Activated naive CD4-positive, alpha-beta T cell treated with anti-CD3 and anti-CD28 coated beads for 36 hours (primary cell): Measurements from ENCODE around the gene UTS2R. TPM values are rescaled to one million over a fixed set of nuclear protein-coding genes. Genes with fewer than 3 reads are reported as not detected.
A peak's percentile ranks its signal among the peaks of the same experiment; 100 is the strongest.
"Not testable (repeated sequence)": the region's sequence is repeated elsewhere in the genome, so short reads cannot be mapped to it uniquely, and the experiment has no call there.

Experiments
- CTCF ChIA-PET: fragments of 350-600 bp; sonication (Branson Sonifier 250); formaldehyde crosslinking; loops from one replicate; lab custom pipeline; 2021; ENCODE audit warnings: antibody characterized with exemption; lab: Charles Lee
- DNase-seq: peaks from one replicate; pipeline ENCODE4 v3.0.0-alpha.2; 2020
- H3K27ac Mint-ChIP-seq: one replicate; pipeline ENCODE4 v1.8.0; 2021; ENCODE audit warnings: mild to moderate bottlenecking, mixed read lengths
- H3K27me3 Mint-ChIP-seq: one replicate; pipeline ENCODE4 v1.8.0; 2021; ENCODE audit warnings: low read depth, mixed read lengths
- H3K36me3 Mint-ChIP-seq: one replicate; pipeline ENCODE4 v1.8.0; 2021; ENCODE audit warnings: low read depth, mixed read lengths
- H3K4me1 Mint-ChIP-seq: one replicate; pipeline ENCODE4 v1.8.0; 2021; ENCODE audit warnings: low read depth, mixed read lengths
- H3K4me3 Mint-ChIP-seq: one replicate; pipeline ENCODE4 v1.8.0; 2021; ENCODE audit warnings: mild to moderate bottlenecking, moderate library complexity, mixed read lengths
- H3K9me3 Mint-ChIP-seq: one replicate; pipeline ENCODE4 v1.8.0; 2021; ENCODE audit warnings: mixed read lengths
- intact Hi-C: fragments of 100-400 bp; cut with micrococcal nuclease; formaldehyde crosslinking; loops from one replicate; pipeline ENCODE4 v1.15.1; 2023
- total RNA-seq, 2 experiments: library from RNA; stranded (reverse); gene quantifications; one replicate each; pipeline ENCODE4 v1.2.3, GENCODE V29; 2021

UTS2R gene
- total RNA-seq, 2 experiments from 2014 or later: not detected

DNA sequence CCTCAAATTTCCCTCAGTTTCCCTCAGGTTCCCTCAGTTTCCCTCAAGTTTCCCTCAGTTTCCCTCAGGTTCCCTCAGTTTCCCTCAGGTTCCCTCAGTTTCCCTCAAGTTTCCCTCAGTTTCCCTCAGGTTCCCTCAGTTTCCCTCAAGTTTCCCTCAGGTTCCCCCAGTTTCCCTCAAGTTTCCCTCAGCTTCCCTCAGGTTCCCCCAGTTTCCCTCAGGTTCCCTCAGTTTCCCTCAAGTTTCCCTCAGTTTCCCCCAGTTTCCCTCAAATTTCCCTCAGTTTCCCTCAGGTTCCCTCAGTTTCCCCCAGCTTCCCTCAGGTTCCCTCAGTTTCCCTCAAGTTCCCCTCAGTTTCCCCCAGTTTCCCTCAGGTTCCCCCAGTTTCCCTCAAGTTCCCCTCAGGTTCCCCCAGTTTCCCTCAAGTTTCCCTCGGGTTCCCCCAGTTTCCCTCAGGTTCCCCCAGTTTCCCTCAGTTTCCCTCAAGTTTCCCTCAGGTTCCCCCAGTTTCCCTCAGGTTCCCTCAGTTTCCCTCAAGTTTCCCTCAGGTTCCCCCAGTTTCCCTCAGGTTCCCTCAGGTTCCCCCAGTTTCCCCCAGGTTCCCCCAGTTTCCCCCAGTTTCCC, 12.0 kb upstream of the UTS2R start:
- intact Hi-C loops: loop anchor here (10.0 kb wide), 1 partner anchor 325 kb away; the partner anchor contains the start of genes DCXR and RAC3
- CTCF ChIA-PET: interaction anchor here (0.7 to 1.1 kb wide), 2 partner anchors 9 to 96 kb away, joined by 3 to 4 read pairs; no protein-coding TSS in a partner anchor
- not testable (repeated sequence) for H3K4me1 Mint-ChIP-seq, H3K27ac Mint-ChIP-seq, DNase-seq, H3K27me3 Mint-ChIP-seq, H3K36me3 Mint-ChIP-seq, H3K9me3 Mint-ChIP-seq, H3K4me3 Mint-ChIP-seq

DNA sequence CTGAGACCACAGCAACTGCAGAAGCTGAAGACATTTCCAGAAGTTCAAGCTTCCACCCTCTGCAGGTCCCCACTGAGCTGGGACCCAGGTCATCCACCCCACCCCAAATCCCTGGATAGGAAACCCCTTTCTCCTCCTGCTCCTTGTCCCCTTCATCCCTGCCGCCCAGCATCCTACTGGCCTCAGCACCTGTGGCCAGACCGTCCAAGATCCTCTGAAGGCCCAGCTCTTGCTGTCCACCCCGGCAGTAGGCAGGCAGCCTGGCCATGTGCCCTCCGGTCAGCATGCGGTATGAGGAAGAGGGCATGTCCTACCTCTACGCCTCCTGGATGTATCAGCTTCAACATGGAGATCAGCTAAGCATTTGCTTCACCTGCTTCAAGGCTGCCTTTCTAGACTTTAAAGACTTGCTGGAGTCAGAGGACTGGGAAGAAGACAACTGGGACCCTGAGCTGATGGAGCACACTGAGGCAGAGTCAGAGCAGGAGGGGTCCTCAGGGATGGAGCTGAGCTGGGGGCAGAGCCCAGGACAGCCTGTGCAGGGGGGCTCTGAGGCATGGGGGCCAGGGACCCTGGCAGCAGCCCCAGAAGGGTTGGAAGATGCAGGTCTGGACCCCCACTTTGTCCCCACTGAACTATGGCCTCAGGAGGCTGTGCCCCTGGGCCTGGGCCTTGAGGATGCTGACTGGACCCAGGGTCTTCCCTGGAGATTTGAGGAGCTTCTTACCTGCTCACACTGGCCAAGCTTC, 9.5 kb upstream of the UTS2R start:
- no peak overlapping the region for H3K27ac Mint-ChIP-seq
- H3K4me1 Mint-ChIP-seq: peaks cover 9% of the 10 kb centered on the region
- intact Hi-C loops: no loop called here
- no peak overlapping the region for H3K4me3 Mint-ChIP-seq
- no peaks in the 10 kb centered on the region for H3K9me3 Mint-ChIP-seq
- no peak for DNase-seq
- CTCF ChIA-PET: interaction anchor here (0.6 to 0.7 kb wide), 2 partner anchors 11 to 18 kb away, joined by 3 to 4 read pairs; no protein-coding TSS in a partner anchor
- H3K27me3 Mint-ChIP-seq: peaks cover 6% of the 10 kb centered on the region
- no peaks in the 10 kb centered on the region for H3K36me3 Mint-ChIP-seq

GRCh38 chr17:82365606-82366295, 5.8 kb upstream of the UTS2R start:
- CTCF ChIA-PET: interaction anchor here (0.5 to 1.5 kb wide), 4 partner anchors 19 to 513 kb away, joined by 3 to 4 read pairs (median 3); no protein-coding TSS in a partner anchor
- no peaks in the 10 kb centered on the region for H3K36me3 Mint-ChIP-seq
- no peak for DNase-seq
- no peak overlapping the region for H3K4me3 Mint-ChIP-seq
- peaks cover 6% of the 10 kb centered on the region for H3K4me1 Mint-ChIP-seq
- no peak overlapping the region for H3K27ac Mint-ChIP-seq
- intact Hi-C loops: no loop called here
- peaks cover 15% of the 10 kb centered on the region for H3K27me3 Mint-ChIP-seq
- no peaks in the 10 kb centered on the region for H3K9me3 Mint-ChIP-seq

- Mint-ChIP-seq H3K27me3 (peaks cover 20% of the 10 kb centered on the region), H3K27ac (no peak overlapping the region), H3K9me3 (no peaks in the 10 kb centered on the region), H3K36me3 (no peaks in the 10 kb centered on the region), H3K4me1 (peaks cover 11% of the 10 kb centered on the region), H3K4me3 (no peak overlapping the region)
- intact Hi-C loops: no loop called here
- no peak for DNase-seq
- CTCF ChIA-PET: interaction anchor here (0.6 to 1.5 kb wide), 6 partner anchors 20 to 211 kb away, joined by 3 to 4 read pairs (median 3); no protein-coding TSS in a partner anchor
Measured at GRCh38 chr17:82366749-82367148, 4.8 kb upstream of the UTS2R start.

DNA sequence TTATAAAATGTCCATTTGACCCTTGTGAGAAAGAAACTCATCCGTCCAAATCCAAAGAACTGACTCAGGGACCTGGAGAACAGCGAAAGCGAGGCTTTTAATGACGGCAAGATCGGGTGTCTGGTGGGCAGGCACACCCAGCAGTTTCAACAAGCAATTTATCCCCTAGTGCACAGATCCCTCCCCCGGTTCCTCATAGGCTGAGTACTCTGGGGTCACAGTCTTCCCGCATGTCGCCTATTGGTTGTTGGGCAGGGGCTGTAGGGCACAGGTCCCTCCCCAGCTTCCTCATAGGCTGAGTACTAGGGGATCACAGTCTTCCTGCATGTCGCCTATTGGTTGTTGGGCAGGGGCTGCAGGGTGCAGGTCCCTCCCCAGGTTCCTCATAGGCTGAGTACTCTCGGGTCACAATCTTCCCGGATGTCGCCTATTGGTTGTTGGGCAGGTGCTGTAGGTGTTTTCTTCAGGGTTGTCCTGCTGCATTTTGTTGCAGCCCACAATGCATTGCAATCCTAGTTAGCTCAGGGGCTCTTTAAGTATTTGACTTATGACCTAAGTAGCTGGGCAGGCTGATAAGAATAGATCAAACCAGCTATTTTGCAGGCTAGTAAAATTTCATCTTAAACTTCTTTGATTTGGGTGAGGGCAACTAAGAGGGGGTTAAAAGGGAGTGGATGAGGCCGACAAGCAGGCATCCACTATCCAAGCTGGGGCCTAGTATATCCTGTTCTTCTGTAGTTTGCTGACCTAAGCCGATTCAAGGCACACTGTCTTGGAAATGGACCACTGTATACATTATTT, 3.6 kb upstream of the UTS2R start:
- intact Hi-C loops: no loop called here
- CTCF ChIA-PET: no interaction called here
- no peaks in the 10 kb centered on the region for H3K9me3 Mint-ChIP-seq

DNA sequence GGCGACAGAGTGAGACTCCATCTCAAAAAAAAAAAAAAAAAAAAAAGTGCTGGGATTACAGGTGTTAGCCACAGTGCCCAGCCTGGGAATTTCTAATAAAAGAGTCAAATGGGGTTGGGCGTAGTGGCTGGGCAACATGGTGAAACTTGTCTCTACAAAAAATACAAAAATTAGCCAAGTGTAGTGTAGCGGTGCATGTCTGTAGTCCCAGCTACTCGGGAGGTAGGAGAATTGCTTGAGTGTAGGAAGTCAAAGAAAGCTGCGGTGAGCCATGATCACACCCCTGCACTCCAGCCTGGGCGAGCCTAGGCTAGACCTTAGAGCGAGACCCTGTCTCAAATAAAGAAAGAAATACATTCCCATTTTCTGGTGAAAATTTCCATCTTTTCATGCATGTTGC, 2.4 kb upstream of the UTS2R start:
- intact Hi-C loops: no loop called here
- no peak overlapping the region for H3K27ac Mint-ChIP-seq
- H3K4me1 Mint-ChIP-seq: peaks cover 20% of the 10 kb centered on the region
- no peaks in the 10 kb centered on the region for H3K9me3 Mint-ChIP-seq
- H3K36me3 Mint-ChIP-seq: no peaks in the 10 kb centered on the region
- CTCF ChIA-PET: interaction anchor here (0.6 to 1.4 kb wide), 2 partner anchors 57 to 68 kb away, joined by 3 read pairs; no protein-coding TSS in a partner anchor
- peaks cover 34% of the 10 kb centered on the region for H3K27me3 Mint-ChIP-seq
- no peak for DNase-seq
- no peak overlapping the region for H3K4me3 Mint-ChIP-seq

More for the DNA sequence above, 3.6 kb upstream of the UTS2R start:
- no peak for DNase-seq
- no peak overlapping the region for H3K4me3 Mint-ChIP-seq
- no peaks in the 10 kb centered on the region for H3K36me3 Mint-ChIP-seq
- H3K27me3 Mint-ChIP-seq: peaks cover 26% of the 10 kb centered on the region
- peaks cover 17% of the 10 kb centered on the region for H3K4me1 Mint-ChIP-seq
- H3K27ac Mint-ChIP-seq: no peak overlapping the region

DNA sequence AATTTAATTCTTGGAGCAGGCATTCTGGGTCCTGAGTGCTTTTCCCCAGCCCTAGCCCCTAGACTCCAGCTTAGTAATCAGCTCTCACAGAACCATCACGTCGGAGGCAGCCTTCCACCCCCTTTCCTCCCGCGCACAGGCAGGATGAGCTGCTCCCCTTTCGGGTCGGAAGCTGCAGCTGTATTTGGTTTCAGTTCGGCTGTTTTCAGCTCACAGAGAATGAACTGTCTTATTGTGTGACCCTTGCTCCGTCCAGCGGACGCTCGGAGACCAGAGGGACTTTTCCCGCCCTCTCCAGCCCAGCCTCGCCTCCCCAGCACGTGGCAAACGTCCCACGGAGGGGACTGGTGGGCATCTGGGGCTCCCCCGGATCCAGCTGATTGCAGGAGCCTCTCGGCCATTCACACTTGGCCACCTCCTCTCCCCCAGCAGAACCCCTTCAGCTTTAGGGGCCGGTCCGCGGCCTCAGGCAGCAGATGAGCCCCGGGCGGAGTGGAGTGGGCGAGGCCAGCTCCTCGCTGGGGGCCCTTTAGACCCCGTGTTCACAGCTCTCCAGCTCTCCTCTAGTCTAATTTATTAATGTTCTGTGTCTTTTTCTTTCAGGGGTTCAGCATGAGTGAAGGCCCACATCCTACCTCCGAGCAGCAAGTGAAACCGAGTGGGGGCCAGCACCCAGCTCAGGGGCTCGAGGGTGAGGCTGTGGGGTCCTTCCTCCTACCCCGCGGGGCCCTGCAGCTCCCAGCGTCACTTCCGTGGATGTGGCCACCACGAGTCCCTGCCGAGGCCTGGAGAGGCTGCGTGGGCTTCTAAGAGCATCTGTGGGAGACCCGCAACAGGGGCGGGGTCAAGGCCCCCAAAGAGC, 863 bp upstream of the UTS2R start:
- H3K27me3 Mint-ChIP-seq: peaks cover 36% of the 10 kb centered on the region
- peaks cover 20% of the 10 kb centered on the region for H3K4me1 Mint-ChIP-seq
- peak overlapping the region; percentile 41 for H3K4me3 Mint-ChIP-seq
- no peak overlapping the region for H3K27ac Mint-ChIP-seq
- CTCF ChIA-PET: interaction anchor here (1.2 to 1.4 kb wide), 3 partner anchors 21 to 135 kb away, joined by 3 to 5 read pairs (median 3); no protein-coding TSS in a partner anchor
- DNase-seq: peak; percentile 55
- no peaks in the 10 kb centered on the region for H3K36me3 Mint-ChIP-seq
- no peaks in the 10 kb centered on the region for H3K9me3 Mint-ChIP-seq
- intact Hi-C loops: no loop called here

DNA sequence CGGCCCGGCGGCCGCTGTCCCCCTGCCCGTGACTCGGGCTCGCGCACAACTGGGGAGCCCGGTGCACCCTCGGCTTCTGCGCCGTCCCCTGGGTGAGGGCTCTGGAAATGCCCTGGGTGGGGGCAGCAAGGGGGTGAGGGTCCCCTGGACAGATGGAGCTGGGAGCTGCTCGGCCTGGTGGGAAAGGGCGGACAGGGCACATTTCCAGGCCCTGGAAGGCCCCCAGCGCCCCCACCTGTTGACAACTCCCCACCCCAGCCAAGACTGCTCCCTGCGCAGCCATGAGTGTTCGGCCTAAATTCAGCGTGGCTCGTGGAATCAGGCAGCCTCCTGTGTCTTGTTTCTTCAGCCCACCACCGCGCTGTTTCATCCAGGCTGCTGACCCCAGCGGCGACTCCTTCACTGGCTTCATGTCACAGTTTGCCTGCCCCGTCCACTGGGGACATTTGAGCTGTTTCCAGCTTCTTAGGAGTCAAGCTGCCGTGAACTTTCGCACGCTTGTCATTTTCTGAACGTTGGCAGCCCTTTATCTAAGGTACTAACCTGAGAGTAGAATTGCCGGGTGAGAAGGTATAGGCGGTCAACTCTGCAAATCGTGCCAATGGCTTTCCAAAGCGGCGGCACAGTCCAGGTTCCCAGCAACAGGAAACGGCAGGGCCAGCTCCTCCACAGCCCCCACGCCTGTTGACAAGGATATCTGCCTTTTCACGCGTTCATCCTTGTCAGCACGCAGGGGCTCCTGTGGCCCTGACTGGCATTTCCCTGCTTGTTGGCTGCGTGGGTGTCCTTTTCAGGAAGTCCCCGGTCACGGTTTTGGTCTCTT, 895 bp downstream of the UTS2R start:
- Mint-ChIP-seq H3K9me3 (no peaks in the 10 kb centered on the region), H3K27ac (no peak overlapping the region), H3K4me1 (peaks cover 20% of the 10 kb centered on the region), H3K36me3 (no peaks in the 10 kb centered on the region), H3K27me3 (peaks cover 44% of the 10 kb centered on the region), H3K4me3 (no peak overlapping the region)
- intact Hi-C loops: no loop called here
- no peak for DNase-seq
- CTCF ChIA-PET: interaction anchor here (0.6 kb wide), 1 partner anchor 259 kb away, joined by 5 read pairs; no protein-coding TSS in a partner anchor

GRCh38 chr17:82373072-82373452, 1.5 kb downstream of the UTS2R start:
- H3K4me3 Mint-ChIP-seq, DNase-seq, H3K27ac Mint-ChIP-seq, H3K36me3 Mint-ChIP-seq, intact Hi-C loops, H3K9me3 Mint-ChIP-seq: not testable (repeated sequence)
- H3K27me3 Mint-ChIP-seq: peaks cover 44% of the 10 kb centered on the region
- CTCF ChIA-PET: interaction anchor here (0.6 to 0.7 kb wide), 2 partner anchors 94 to 259 kb away, joined by 3 to 5 read pairs; no protein-coding TSS in a partner anchor
- H3K4me1 Mint-ChIP-seq: peaks cover 20% of the 10 kb centered on the region
